GM21390 (cell line): ENCODE results near the gene DIS3L2.
"Not testable (repeated sequence)": the region's sequence is repeated elsewhere in the genome, so short reads cannot be mapped to it uniquely, and the experiment has no call there.

Source experiments
- ATAC-seq: cut with Tn5 transposase; IDR thresholded peaks from one replicate; pipeline ENCODE4 v1.9.1; 2021; ENCODE audit not compliant: unreplicated experiment

Gene DIS3L2

DNA sequence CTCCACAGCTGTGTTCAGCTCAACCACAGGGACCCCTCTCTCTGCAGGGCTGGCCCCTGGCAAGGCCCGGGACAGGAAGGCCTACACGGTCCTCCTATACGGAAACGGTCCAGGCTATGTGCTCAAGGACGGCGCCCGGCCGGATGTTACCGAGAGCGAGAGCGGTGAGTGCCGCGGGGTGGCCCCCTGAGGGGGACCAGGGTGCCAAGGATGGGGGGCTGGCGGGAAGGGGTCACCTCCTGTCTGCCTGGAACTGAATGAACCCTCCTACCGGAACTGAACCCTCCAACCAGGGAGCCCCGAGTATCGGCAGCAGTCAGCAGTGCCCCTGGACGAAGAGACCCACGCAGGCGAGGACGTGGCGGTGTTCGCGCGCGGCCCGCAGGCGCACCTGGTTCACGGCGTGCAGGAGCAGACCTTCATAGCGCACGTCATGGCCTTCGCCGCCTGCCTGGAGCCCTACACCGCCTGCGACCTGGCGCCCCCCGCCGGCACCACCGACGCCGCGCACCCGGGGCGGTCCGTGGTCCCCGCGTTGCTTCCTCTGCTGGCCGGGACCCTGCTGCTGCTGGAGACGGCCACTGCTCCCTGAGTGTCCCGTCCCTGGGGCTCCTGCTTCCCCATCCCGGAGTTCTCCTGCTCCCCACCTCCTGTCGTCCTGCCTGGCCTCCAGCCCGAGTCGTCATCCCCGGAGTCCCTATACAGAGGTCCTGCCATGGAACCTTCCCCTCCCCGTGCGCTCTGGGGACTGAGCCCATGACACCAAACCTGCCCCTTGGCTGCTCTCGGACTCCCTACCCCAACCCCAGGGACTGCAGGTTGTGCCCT lies 419.9 kb downstream of the DIS3L2 start:
- not testable (repeated sequence) for ATAC-seq

GRCh38 chr2:232382331-232383225 lies 421.1 kb downstream of the DIS3L2 start:
- no peak for ATAC-seq

- ATAC-seq: no peak
Observed at GRCh38 chr2:232384466-232384865, 423.0 kb downstream of the DIS3L2 start.

DNA sequence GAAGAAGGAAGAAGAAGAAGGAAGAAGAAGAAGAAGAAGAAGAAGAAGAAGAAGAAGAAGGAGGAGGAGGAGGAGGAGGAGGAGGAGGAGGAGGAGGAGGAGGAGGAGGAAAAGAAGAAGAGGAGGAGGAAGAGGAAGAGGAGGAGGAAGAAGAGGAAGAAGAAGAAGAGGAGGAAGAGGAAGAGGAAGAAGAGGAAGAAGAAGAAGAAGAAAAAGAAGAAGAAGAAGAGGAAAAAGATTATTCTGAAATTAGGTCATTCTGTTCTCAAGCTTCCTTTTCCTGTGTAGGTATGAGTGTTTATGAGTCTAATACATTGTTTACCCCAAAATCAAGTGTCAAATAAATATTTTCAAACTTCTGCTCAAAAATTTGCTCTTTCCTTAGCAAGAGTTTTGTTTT lies 423.5 kb downstream of the DIS3L2 start:
- ATAC-seq: not testable (repeated sequence)

- no peak for ATAC-seq
Observed at GRCh38 chr2:232385660-232386489, 424.4 kb downstream of the DIS3L2 start.

DNA sequence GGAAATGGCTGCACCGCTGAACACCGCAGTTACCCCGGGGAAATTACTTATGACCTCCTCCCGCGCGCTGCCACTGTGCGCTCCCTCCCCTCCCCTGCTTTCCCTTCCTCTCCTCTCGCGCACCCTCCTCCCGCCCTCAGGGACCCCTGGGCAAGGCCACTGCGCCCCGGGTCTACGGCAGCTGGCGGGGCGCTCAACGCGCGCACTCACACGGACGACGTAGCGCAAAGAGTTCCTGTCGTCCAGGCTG lies 424.9 kb downstream of the DIS3L2 start:
- no peak for ATAC-seq
